Suppressor macrophage (primary cell): ENCODE results near the gene ATRN.

Source experiments
- DNase-seq, 4 experiments: peaks; one replicate each; pipeline ENCODE4 v3.0.0-alpha.2; 2020 to 2022

The ATRN gene

DNA sequence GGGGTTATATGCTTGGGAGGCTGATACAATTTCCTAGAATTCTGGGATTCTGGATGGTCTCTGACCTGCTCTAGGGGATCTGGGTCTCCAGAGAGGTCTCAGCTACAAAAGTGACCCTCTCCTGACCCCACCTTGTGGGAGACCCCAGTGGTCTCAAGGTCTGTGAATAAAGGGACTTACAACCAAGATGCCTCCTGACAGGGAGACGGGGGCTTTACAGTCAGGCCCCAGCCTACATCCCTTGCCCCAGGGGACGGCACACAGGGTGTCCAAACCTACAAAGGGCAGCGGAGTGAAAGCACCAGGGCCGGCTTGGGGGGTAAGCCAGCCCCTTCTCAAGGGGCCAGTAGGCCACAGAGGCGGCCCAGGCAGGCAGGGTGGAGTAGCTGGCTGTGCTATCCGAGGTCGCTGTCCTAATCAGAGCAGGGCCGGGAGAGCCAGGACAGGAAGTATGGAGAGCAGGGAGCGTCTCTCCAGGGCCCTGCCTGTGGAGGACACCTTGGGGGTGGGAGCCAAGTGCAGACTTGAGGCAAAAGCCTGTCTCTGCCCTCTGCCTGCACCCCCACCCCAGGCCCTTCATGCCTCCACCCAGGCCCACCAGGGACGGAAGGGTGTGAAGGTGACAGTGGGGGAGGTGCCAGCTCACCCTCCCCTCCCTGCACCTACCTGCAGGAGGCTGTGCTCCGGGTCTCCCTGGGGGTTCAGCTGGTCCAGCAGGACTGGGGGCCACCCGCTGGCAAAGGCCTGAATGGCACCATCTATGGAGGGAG is 188.9 kb downstream of the ATRN start:
- no peak for DNase-seq

GRCh38 chr20:3660262-3661059 is 189.6 kb downstream of the ATRN start:
- no peak for DNase-seq

GRCh38 chr20:3661060-3661813 is 190.4 kb downstream of the ATRN start:
- DNase-seq: no peak

- DNase-seq: no peak
Measured at GRCh38 chr20:3661814-3662665, 191.2 kb downstream of the ATRN start.

DNA sequence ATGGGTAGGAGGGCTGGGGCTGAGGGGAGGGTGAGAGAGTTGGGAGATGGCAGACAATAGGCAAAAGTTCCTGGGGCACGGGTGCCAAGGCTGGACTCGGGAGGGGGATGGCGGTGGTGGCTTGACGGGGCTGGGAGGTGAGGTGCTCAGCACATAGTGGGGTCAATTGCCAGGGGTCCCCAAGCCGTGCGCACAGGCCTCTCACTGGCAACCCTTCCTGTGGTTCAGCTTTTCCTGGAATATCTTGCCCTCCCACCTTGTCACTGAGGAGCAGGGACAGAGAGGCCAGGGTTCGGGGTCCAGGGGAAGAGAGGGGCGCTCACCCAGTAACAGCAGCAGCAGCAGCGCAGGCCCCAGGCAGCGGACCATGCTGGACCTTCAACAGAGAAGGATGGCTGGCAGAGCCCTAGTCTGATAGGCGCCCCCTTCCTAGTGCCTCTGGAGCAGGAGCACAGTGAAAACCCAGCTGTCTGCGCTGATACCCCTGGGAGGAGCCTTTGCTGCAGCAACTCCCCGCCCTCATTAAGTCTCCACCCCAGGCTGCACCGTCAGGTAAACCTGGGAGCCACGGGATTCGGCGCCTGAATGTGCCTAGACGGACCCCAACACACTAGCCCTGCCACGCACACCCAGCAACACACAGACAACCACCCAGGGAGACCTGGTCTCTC is 192.3 kb downstream of the ATRN start, which contains the start of gene GFRA4:
TSS of gene GFRA4 (minus strand) at position 369 of the 671 bp plus-strand sequence. CDS start at position 369, 0 bp downstream.
- no peak for DNase-seq

GRCh38 chr20:3663858-3664257 is 193.0 kb downstream of the ATRN start:
- DNase-seq: no peak

- no peak for DNase-seq
Measured at GRCh38 chr20:3667434-3668037, 196.7 kb downstream of the ATRN start.

GRCh38 chr20:3669710-3670367 is 199.0 kb downstream of the ATRN start:
- DNase-seq: no peak

- no peak for DNase-seq
Measured at GRCh38 chr20:3670511-3670910, 199.7 kb downstream of the ATRN start.

DNA sequence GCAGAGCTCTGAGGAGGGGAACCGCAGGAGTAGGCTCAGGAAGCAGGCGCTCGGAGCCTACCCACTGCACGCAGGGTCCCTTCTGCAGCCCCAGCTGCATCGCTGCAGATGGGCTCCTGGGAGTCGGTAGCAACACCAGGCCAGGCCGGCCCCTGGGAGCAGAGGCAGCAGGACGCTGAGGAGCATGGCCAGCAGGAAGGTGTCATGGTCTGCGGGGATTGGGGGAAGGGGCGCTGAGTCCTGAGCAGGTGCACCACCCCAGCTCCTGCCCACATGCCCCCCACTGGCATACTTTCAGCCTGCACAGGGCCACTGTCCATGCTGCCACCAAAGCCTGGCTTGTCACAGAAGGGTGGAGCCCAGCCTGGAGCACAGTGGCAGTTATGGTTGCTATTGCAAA is 200.1 kb downstream of the ATRN start:
- DNase-seq: no peak

DNA sequence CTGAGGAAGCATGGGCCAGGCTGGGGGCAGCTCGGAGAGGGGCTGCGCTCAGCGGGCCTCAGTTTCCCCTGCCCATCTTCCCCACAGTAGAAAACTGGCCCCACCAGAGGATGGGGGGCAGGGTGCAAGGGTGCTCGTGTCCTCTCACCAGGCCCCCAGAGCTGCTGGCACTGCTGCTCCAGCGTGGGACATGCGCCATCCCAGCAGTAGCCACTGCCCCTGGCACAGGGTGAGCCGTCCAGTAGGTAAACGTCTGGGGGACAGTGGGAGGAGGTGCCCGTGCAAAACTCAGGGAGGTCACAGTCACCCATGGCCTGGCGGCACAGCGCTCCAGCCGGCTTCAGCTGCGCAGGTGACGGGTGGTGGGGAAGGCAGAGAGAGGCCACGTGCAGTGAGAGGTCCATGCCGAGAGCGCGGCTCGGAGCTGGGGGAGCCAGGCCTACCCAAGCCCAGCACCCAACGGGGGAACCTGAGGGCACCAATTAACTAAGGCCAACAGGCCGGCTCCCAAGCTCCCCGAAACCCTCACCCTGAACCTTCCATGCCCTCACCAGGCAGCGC is 201.2 kb downstream of the ATRN start:
- DNase-seq: no peak

- DNase-seq: peak; percentile 22 to 62 (median 48)
Measured at GRCh38 chr20:3672547-3673171, 201.8 kb downstream of the ATRN start.

DNA sequence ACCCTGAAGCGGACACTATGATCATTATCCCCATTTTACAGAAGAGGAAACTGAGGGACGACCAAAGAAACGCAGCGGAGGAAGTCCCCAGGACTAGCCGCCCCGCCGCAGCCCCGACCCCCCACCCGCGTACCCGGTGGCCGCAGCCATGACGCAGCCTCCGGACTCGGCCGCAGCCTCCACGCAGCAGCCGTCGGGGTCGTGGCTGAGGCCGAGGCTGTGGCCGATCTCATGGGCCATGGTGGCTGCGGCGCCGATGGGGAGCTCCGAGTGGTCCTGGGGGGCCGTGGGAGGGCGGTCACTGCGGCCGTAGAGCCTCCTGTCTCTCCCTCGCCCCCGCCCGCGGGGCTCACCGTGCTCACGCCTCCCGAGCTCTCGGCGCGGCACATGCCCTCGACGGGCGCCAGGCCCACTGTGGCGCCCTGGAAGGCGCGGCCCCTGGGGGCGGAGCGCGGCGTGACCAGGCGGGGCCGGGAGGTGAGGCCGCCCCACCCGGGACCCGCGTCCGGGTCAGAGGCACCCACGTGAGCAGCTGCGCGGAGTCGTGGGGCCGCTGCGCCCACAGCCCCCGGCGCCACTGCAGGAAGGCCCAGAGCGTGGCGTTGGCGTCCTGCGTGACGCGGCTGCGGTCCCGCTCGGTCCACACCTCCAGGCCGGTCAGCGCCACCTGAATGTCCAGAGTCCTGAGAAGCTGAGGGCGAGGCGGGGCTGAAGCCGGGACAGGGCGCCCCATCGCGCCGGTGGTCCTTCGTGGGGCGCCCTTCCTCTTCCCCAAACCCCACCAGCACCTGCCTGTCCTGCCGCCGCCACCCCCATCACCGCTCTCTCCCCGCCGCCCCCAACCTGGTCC is 202.6 kb downstream of the ATRN start:
- no peak for DNase-seq

DNA sequence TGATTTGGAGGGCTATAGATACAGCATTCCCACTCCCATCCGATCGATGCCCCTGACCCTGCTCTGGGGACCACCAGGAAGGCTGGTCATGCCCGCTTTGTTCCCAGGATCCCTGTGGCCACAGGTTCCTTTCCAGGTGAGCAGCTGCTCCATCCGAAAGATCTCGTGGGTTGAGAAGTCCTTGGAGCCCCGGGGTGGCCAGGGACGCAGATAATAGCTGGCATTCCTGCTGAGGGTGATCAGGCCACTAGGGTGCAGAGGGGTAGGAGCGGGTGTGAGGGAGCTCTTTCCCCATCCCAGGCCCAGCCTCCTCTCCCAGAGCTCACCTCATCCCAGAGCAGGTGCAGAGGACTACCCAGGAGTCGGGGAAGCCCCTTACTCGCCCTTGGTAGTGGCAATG is 203.6 kb downstream of the ATRN start:
- DNase-seq: no peak

- DNase-seq: no peak
Measured at GRCh38 chr20:3674995-3675900, 204.4 kb downstream of the ATRN start.

DNA sequence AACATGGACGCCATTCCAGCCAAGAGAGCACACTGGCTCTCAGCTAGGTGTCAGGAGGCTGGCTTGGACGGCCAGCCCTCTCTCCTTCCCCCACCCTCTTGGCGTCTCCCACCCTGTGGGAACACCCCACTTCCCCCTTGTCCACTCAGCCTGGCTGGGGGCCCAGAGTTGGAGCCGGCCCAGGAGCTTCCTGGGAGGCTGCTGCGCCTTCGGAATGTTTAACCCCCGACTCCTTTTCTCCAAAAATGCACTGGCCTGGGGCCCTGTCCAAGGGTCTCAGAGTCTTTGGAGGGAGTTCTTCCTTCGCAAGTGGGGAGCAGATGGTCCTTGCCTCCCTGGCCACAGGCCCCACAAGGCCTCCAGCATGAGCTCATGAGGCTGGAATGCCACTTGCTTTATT is 206.9 kb downstream of the ATRN start:
- DNase-seq: no peak

GRCh38 chr20:3678198-3678597 is 207.4 kb downstream of the ATRN start:
- DNase-seq: no peak
